HCT116 (cell line): ENCODE data around the gene ATP8B4. TPM values are rescaled to one million over a fixed set of nuclear protein-coding genes. Genes with fewer than 3 reads are reported as not detected.

Experiments used
- ATAC-seq: fragments of 200-7000 bp; cut with Tn5 transposase; 2 replicates; pipeline ENCODE4 v1.9.1; 2020; ENCODE audit warnings: mild to moderate bottlenecking, moderate library complexity
- BruUV-seq: library from RNA; stranded (reverse); fragments of 400-500 nt; replicated peaks from 2 replicates; lab custom pipeline; 2021; lab: Mats Ljungman, UMichigan
- CTCF ChIA-PET: fragments of 300-600 bp; sonication (Branson Sonifier 250); formaldehyde crosslinking; loops from one replicate; lab custom pipeline; 2021; ENCODE audit warnings: antibody characterized with exemption; lab: Charles Lee
- POLR2A ChIA-PET: fragments of 300-600, 350-600 bp; sonication (Branson Sonifier 250); formaldehyde crosslinking; loops from one replicate; lab custom pipeline; 2021; ENCODE audit warnings: antibody characterized with exemption; lab: Charles Lee
- RAD21 ChIA-PET, 2 experiments: fragments of 300-600 bp; sonication (Branson Sonifier 250); formaldehyde crosslinking; loops; one replicate each; lab custom pipeline; 2023; ENCODE audit warnings: low total read pairs in 2 of 2; ENCODE audit not compliant: uncharacterized antibody in 2 of 2, unreplicated experiment in 2 of 2, low non-redundant PET in 1 of 2; lab: Charles Lee
- DNase-seq: peaks from one replicate; pipeline ENCODE4 v3.0.0-alpha.2; 2010; ENCODE audit warnings: low read depth, low spot score
- H2AFZ ChIP-seq: fragments of 200-600 bp; shearing (Covaris generic), sonication (generic); 2 replicates; pipeline ENCODE4 v1.6.1; 2017; ENCODE audit warnings: low read depth, mixed run types, mixed read lengths, antibody characterized with exemption, low read length; ENCODE audit not compliant: poor library complexity, severe bottlenecking
- H3K27ac ChIP-seq: 2 replicates; pipeline ENCODE4 v1.5.1; 2012; ENCODE audit warnings: low read depth, low read length
- H3K27me3 ChIP-seq: fragments of 200-600 bp; sonication (generic); 2 replicates; pipeline ENCODE4 v1.6.1; 2016; ENCODE audit warnings: mixed run types, low read length, mixed read lengths; ENCODE audit not compliant: insufficient read depth
- H3K36me3 ChIP-seq, 2 experiments: fragments of 200-500 bp in 1 of 2; fragments of 200-600 bp in 1 of 2; sonication (Bioruptor generic) in 1 of 2; sonication (generic) in 1 of 2; 2 replicates each; pipeline versions ENCODE4 v1.5.1 to v1.6.1; 2014 to 2016; ENCODE audit warnings: low read length in 2 of 2, inconsistent platforms in 1 of 2, mixed read lengths in 1 of 2, mixed run types in 1 of 2; ENCODE audit not compliant: insufficient read depth in 2 of 2, control insufficient read depth in 1 of 2
- H3K4me1 ChIP-seq, 2 experiments: fragments of 200-600 bp in 1 of 2; sonication (generic) in 1 of 2; 2 replicates each; pipeline versions ENCODE4 v1.5.1 to v1.6.1; 2012 to 2017; ENCODE audit warnings: low read length in 2 of 2, inconsistent platforms in 1 of 2, mild to moderate bottlenecking in 1 of 2, mixed read lengths in 1 of 2, mixed run types in 1 of 2, moderate library complexity in 1 of 2; ENCODE audit not compliant: insufficient read depth in 2 of 2, control insufficient read depth in 1 of 2
- H3K4me2 ChIP-seq: fragments of 200-600 bp; sonication (generic); 2 replicates; pipeline ENCODE4 v1.6.1; 2017; ENCODE audit warnings: mixed run types, low read length, mixed read lengths
- H3K4me3 ChIP-seq, 2 experiments: fragments of 200-600 bp in 1 of 2; sonication (generic) in 1 of 2; replicated peaks in 1 of 2; 2 replicates each; pipeline ENCODE4 v1.5.1; 2011 to 2016; ENCODE audit warnings: low read length in 2 of 2, control low read depth in 1 of 2, low read depth in 1 of 2, mild to moderate bottlenecking in 1 of 2, mixed read lengths in 1 of 2, mixed run types in 1 of 2
- H3K79me2 ChIP-seq: fragments of 200-600 bp; sonication (generic); 2 replicates; pipeline ENCODE4 v1.6.1; 2017; ENCODE audit warnings: mild to moderate bottlenecking, mixed run types, low read length, moderate library complexity, mixed read lengths; ENCODE audit not compliant: insufficient read depth
- H3K9ac ChIP-seq: fragments of 200-600 bp; sonication (generic); 2 replicates; pipeline ENCODE4 v1.6.1; 2016; ENCODE audit warnings: low read length, mixed read lengths
- H3K9me2 ChIP-seq: fragments of 200-600 bp; sonication (generic), shearing (Covaris generic); 2 replicates; pipeline ENCODE4 v1.6.1; 2017; ENCODE audit warnings: mixed run types, mild to moderate bottlenecking, moderate library complexity; ENCODE audit not compliant: insufficient read depth
- H3K9me3 ChIP-seq, 2 experiments: fragments of 200-500 bp in 1 of 2; fragments of 200-600 bp in 1 of 2; sonication (Bioruptor generic) in 1 of 2; sonication (generic) in 1 of 2; 2 replicates each; pipeline ENCODE4 v1.6.1; 2014 to 2017; ENCODE audit warnings: low read length in 2 of 2, mixed read lengths in 2 of 2, inconsistent platforms in 1 of 2, low read depth in 1 of 2, mild to moderate bottlenecking in 1 of 2, mixed run types in 1 of 2, moderate library complexity in 1 of 2; ENCODE audit not compliant: control insufficient read depth in 1 of 2, insufficient read depth in 1 of 2
- H4K20me1 ChIP-seq: fragments of 200-600 bp; sonication (generic), shearing (Covaris generic); 2 replicates; pipeline ENCODE4 v1.6.1; 2017; ENCODE audit warnings: mixed run types, mild to moderate bottlenecking, moderate library complexity; ENCODE audit not compliant: insufficient read depth
- SIN3A ChIP-seq: IDR thresholded peaks from 2 replicates; pipeline ENCODE4 v1.6.1; 2012; ENCODE audit warnings: low read depth
- SP1 ChIP-seq: IDR thresholded peaks from 2 replicates; pipeline ENCODE4 v1.6.1; 2012; ENCODE audit warnings: low read depth
- ZNF274 ChIP-seq: fragments of 200-500 bp; sonication (Bioruptor generic); IDR thresholded peaks from 2 replicates; pipeline ENCODE4 v1.6.1; 2014; ENCODE audit warnings: mild to moderate bottlenecking, low read depth, low read length, inconsistent platforms
- intact Hi-C: fragments of 100-400 bp; cut with micrococcal nuclease; formaldehyde crosslinking; loops from 2 replicates; pipeline ENCODE4 v1.10.0; 2022
- total RNA-seq: library from RNA; stranded (reverse); gene quantifications from one replicate; pipeline ENCODE4 v1.2.1, GENCODE V29; 2021; ENCODE audit not compliant: unreplicated experiment

Gene ATP8B4
- total RNA-seq, 1 experiment from 2014 or later: 0.25 TPM

GRCh38 chr15:50059883-50060282 is 59.1 kb downstream of the ATP8B4 start:
- Histone ChIP-seq H3K36me3 (no peaks in the 10 kb centered on the region), H3K79me2 (no peaks in the 10 kb centered on the region), H3K4me2 (no peak overlapping the region), H3K27ac (no peak overlapping the region), H3K27me3 (no peaks in the 10 kb centered on the region), H3K9me3 (no peaks in the 10 kb centered on the region), H3K4me3 (no peak overlapping the region), H4K20me1 (no peaks in the 10 kb centered on the region), H3K9me2 (no peaks in the 10 kb centered on the region), H3K4me1 (no peaks in the 10 kb centered on the region), H2AFZ (no peak overlapping the region), H3K9ac (no peak overlapping the region)
- ATAC-seq (no peak), DNase-seq (no peak)
- no TSS peak for BruUV-seq
- intact Hi-C loops: loop anchor here (10.0 kb wide), 1 partner anchor 185 kb away; no protein-coding TSS in a partner anchor
- POLR2A ChIA-PET: no interaction called here
- CTCF ChIA-PET: no interaction called here
- RAD21 ChIA-PET: no interaction called here
- TF ChIP-seq ZNF274: no peak

GRCh38 chr15:50059203-50059772 is 59.7 kb downstream of the ATP8B4 start:
- BruUV-seq: no TSS peak
- TF ChIP-seq SP1 (no peak), SIN3A (no peak)
- Histone ChIP-seq H3K4me3 (no peak overlapping the region), H3K36me3 (no peaks in the 10 kb centered on the region), H3K9me2 (no peaks in the 10 kb centered on the region), H4K20me1 (no peaks in the 10 kb centered on the region), H3K4me1 (no peaks in the 10 kb centered on the region), H3K9me3 (no peaks in the 10 kb centered on the region), H2AFZ (no peak overlapping the region), H3K27me3 (no peaks in the 10 kb centered on the region), H3K9ac (no peak overlapping the region), H3K27ac (no peak overlapping the region), H3K4me2 (no peak overlapping the region), H3K79me2 (no peaks in the 10 kb centered on the region)
- DNase-seq (no peak), ATAC-seq (no peak)
- CTCF ChIA-PET: no interaction called here
- RAD21 ChIA-PET: no interaction called here
- intact Hi-C loops: loop anchor here (10.0 kb wide), 1 partner anchor 184 kb away; no protein-coding TSS in a partner anchor
- POLR2A ChIA-PET: no interaction called here
